GM23338 (cell line): ENCODE results near the gene GRK5. TPM values are rescaled to one million over a fixed set of nuclear protein-coding genes. Genes with fewer than 3 reads are reported as not detected.
A peak's percentile ranks its signal among the peaks of the same experiment; 100 is the strongest.

ENCODE experiments used
- ATAC-seq: fragments of 200-7000 bp; cut with Tn5 transposase; 3 replicates; pipeline ENCODE4 v1.9.1; 2020
- DNase-seq: peaks from one replicate; pipeline ENCODE4 v3.0.0-alpha.2; 2015; ENCODE audit warnings: low spot score
- H2AFZ ChIP-seq: fragments of 200-600 bp; sonication (generic); 2 replicates; pipeline ENCODE4 v1.8.0; 2016; ENCODE audit warnings: antibody characterized with exemption, mild to moderate bottlenecking, moderate library complexity
- H3F3A ChIP-seq: fragments of 200-600 bp; sonication (generic); replicated peaks from 2 replicates; pipeline ENCODE4 v1.8.0; 2017; ENCODE audit warnings: antibody characterized with exemption, mixed run types, low read depth
- H3K27ac ChIP-seq: fragments of 200-600 bp; sonication (generic); 2 replicates; pipeline ENCODE4 v1.6.1; 2016; ENCODE audit warnings: low read depth
- H3K27me3 ChIP-seq: fragments of 200-600 bp; sonication (generic); 2 replicates; pipeline ENCODE4 v1.8.0; 2016; ENCODE audit warnings: mild to moderate bottlenecking, mixed run types, moderate library complexity; ENCODE audit not compliant: insufficient read depth
- H3K36me3 ChIP-seq: fragments of 200-600 bp; sonication (generic); 2 replicates; pipeline ENCODE4 v1.8.0; 2016; ENCODE audit warnings: mild to moderate bottlenecking; ENCODE audit not compliant: insufficient read depth
- H3K4me1 ChIP-seq: fragments of 200-600 bp; sonication (generic); 2 replicates; pipeline ENCODE4 v1.8.0; 2016; ENCODE audit warnings: mild to moderate bottlenecking, moderate library complexity; ENCODE audit not compliant: insufficient read depth
- H3K4me2 ChIP-seq: fragments of 200-600 bp; sonication (generic); 2 replicates; pipeline ENCODE4 v1.7.1; 2017; ENCODE audit warnings: mixed run types
- H3K4me3 ChIP-seq: fragments of 200-600 bp; sonication (generic); 2 replicates; pipeline ENCODE4 v1.6.1; 2016; ENCODE audit warnings: mixed run types
- H3K79me2 ChIP-seq: fragments of 200-600 bp; sonication (generic); replicated peaks from 2 replicates; pipeline ENCODE4 v1.8.0; 2017; ENCODE audit warnings: mild to moderate bottlenecking; ENCODE audit not compliant: insufficient read depth
- H3K9me2 ChIP-seq: fragments of 200-600 bp; sonication (generic); 2 replicates; pipeline ENCODE4 v1.8.0; 2017; ENCODE audit not compliant: insufficient read depth
- H4K20me1 ChIP-seq: fragments of 200-600 bp; sonication (generic); replicated peaks from 2 replicates; pipeline ENCODE4 v1.8.0; 2017; ENCODE audit warnings: mild to moderate bottlenecking; ENCODE audit not compliant: insufficient read depth
- H3K27ac Mint-ChIP-seq: 2 replicates; pipeline ENCODE4 v1.8.0; 2020; ENCODE audit warnings: inconsistent platforms, mild to moderate bottlenecking, moderate library complexity, mixed read lengths
- H3K27me3 Mint-ChIP-seq: 3 replicates; pipeline ENCODE4 v1.8.0; 2022; ENCODE audit warnings: low read depth, mild to moderate bottlenecking, moderate library complexity, mixed read lengths, inconsistent platforms; ENCODE audit not compliant: insufficient read depth, poor library complexity
- H3K36me3 Mint-ChIP-seq: 3 replicates; pipeline ENCODE4 v1.8.0; 2021; ENCODE audit warnings: low read depth, mild to moderate bottlenecking, inconsistent platforms, moderate library complexity, mixed read lengths
- H3K4me1 Mint-ChIP-seq: 3 replicates; pipeline ENCODE4 v1.8.0; 2020; ENCODE audit warnings: mild to moderate bottlenecking, inconsistent platforms, mixed read lengths
- H3K4me3 Mint-ChIP-seq: 3 replicates; pipeline ENCODE4 v1.8.0; 2021; ENCODE audit warnings: moderate library complexity, mild to moderate bottlenecking, inconsistent platforms, mixed read lengths
- H3K9me3 Mint-ChIP-seq: 3 replicates; pipeline ENCODE4 v1.8.0; 2020; ENCODE audit warnings: moderate library complexity, mild to moderate bottlenecking, inconsistent platforms, mixed read lengths
- CREB1 ChIP-seq: fragments of 250-450 bp; sonication (Bioruptor Pico); IDR thresholded peaks from 2 replicates; pipeline ENCODE4 v1.5.0; 2020; ENCODE audit warnings: low read depth, mild to moderate bottlenecking, moderate library complexity
- CTCF ChIP-seq, 2 experiments: fragments of 200-600 bp in 1 of 2; sonication (generic) in 1 of 2; conservative IDR thresholded peaks; 2 replicates each; pipeline versions ENCODE4 v1.5.1 to v1.6.1; 2016 to 2017; ENCODE audit warnings: antibody characterized with exemption in 2 of 2, low read depth in 2 of 2, mild to moderate bottlenecking in 2 of 2, moderate library complexity in 1 of 2
- ETS1 ChIP-seq: IDR thresholded peaks from 2 replicates; pipeline ENCODE4 v1.6.1; 2016; ENCODE audit warnings: antibody characterized with exemption
- EZH2 ChIP-seq: fragments of 200-600 bp; sonication (generic); IDR thresholded peaks from one replicate; pipeline ENCODE4 v1.8.0; 2017; ENCODE audit warnings: antibody characterized with exemption, mild to moderate bottlenecking, low read depth; ENCODE audit not compliant: unreplicated experiment
- EZH2phosphoT487 ChIP-seq: fragments of 200-600 bp; sonication (generic); IDR thresholded peaks from one replicate; pipeline ENCODE4 v1.8.1; 2018; ENCODE audit warnings: antibody characterized with exemption; ENCODE audit not compliant: unreplicated experiment
- JUNB ChIP-seq: IDR thresholded peaks from one replicate; pipeline ENCODE4 v1.6.1; 2016; ENCODE audit warnings: antibody characterized with exemption; ENCODE audit not compliant: unreplicated experiment
- NANOG ChIP-seq: IDR thresholded peaks from 2 replicates; pipeline ENCODE4 v1.6.1; 2016; ENCODE audit warnings: antibody characterized with exemption, borderline replicate concordance
- POLR2AphosphoS5 ChIP-seq: IDR thresholded peaks from 2 replicates; pipeline ENCODE4 v1.6.1; 2016; ENCODE audit warnings: antibody characterized with exemption, low read depth
- REST ChIP-seq: IDR thresholded peaks from one replicate; pipeline ENCODE4 v1.6.1; 2018; ENCODE audit warnings: antibody characterized with exemption; ENCODE audit not compliant: unreplicated experiment
- STAT1 ChIP-seq: IDR thresholded peaks from one replicate; pipeline ENCODE4 v1.6.1; 2016; ENCODE audit warnings: antibody characterized with exemption; ENCODE audit not compliant: unreplicated experiment
- ZNF114 ChIP-seq: fragments of 250-450 bp; sonication (Bioruptor Pico); IDR thresholded peaks from 2 replicates; pipeline ENCODE4 v1.5.0; 2020; ENCODE audit warnings: mild to moderate bottlenecking, moderate library complexity
- ZNF331 ChIP-seq: fragments of 250-450 bp; sonication (Bioruptor Pico); IDR thresholded peaks from 2 replicates; pipeline ENCODE4 v1.5.0; 2020; ENCODE audit warnings: low read depth, mild to moderate bottlenecking, moderate library complexity
- ZNF462 ChIP-seq: fragments of 250-450 bp; sonication (Bioruptor Pico); IDR thresholded peaks from 2 replicates; pipeline ENCODE4 v1.5.0; 2020; ENCODE audit warnings: mild to moderate bottlenecking, moderate library complexity
- polyA plus RNA-seq: library from polyadenylated mRNA; unstranded; fragments of >200 nt; fragmentation: Nextera tagmentation; extraction: Ambion mirVana; gene quantifications from 2 replicates; pipeline ENCODE4 v1.2.1, GENCODE V29; 2016
- total RNA-seq: library from RNA; depleted of rRNA; stranded (reverse); fragments of >200 nt; shearing (Covaris generic); gene quantifications from 2 replicates; pipeline ENCODE4 v1.2.3, GENCODE V29; 2014

GRK5 gene
- total and polyA plus RNA-seq, 2 experiments from 2014 or later = 0.53 to 2.0 TPM

- no peak overlapping the region for H3K4me3 Mint-ChIP-seq
- Histone ChIP-seq H3K4me1 (no peaks in the 10 kb centered on the region), H3K9me2 (no peaks in the 10 kb centered on the region), H3K27me3 (no peaks in the 10 kb centered on the region), H3K4me2 (no peak overlapping the region), H2AFZ (no peak overlapping the region), H3K27ac (no peak overlapping the region), H3F3A (no peaks in the 10 kb centered on the region), H3K4me3 (no peak overlapping the region), H3K79me2 (no peaks in the 10 kb centered on the region), H4K20me1 (no peaks in the 10 kb centered on the region), H3K36me3 (no peaks in the 10 kb centered on the region)
- H3K27me3 Mint-ChIP-seq = peaks cover 4% of the 10 kb centered on the region
- DNase-seq = no peak
- peaks cover 4% of the 10 kb centered on the region; the same call in 2 of the 3 replicates for H3K4me1 Mint-ChIP-seq
- ATAC-seq = peak; percentile 39; the same call in 2 of the 3 replicates
- no peaks in the 10 kb centered on the region for H3K36me3 Mint-ChIP-seq
- no peak for TF ChIP-seq NANOG
- TF ChIP-seq ETS1 = no peak
- no peak for TF ChIP-seq STAT1
- TF ChIP-seq POLR2AphosphoS5 = no peak
- TF ChIP-seq ZNF331 (CRISPR knock-in tag) = no peak
- TF ChIP-seq ZNF462 (CRISPR knock-in tag) = no peak
- no peak for TF ChIP-seq REST
- no peak for TF ChIP-seq EZH2
- no peak for TF ChIP-seq EZH2phosphoT487
- no peak for TF ChIP-seq JUNB
- TF ChIP-seq CTCF (conservative IDR thresholded peaks at IDR 0.05; ENCODE audit: low read depth in 2 of 2) = no peak
- TF ChIP-seq ZNF114 = no peak
- no peak for TF ChIP-seq CREB1 (CRISPR knock-in tag)
- H3K9me3 Mint-ChIP-seq = peaks cover 7% of the 10 kb centered on the region; the same call in 2 of the 3 replicates
- H3K27ac Mint-ChIP-seq = no peak overlapping the region
Measured at GRCh38 chr10:119346095-119346832, 138.9 kb downstream of the GRK5 start.
